Ishikawa (cell line): ENCODE results near the gene PSMD11.

Source experiments
- CEBPB ChIP-seq: IDR thresholded peaks from 2 replicates; pipeline ENCODE4 v1.6.1; 2012
- EGR1 ChIP-seq: IDR thresholded peaks from 2 replicates; pipeline ENCODE4 v1.6.1; 2012
- EP300 ChIP-seq: IDR thresholded peaks from 2 replicates; pipeline ENCODE4 v1.6.1; 2012; ENCODE audit warnings: borderline replicate concordance
- RAD21 ChIP-seq: IDR thresholded peaks from 2 replicates; pipeline ENCODE4 v1.6.1; 2012; ENCODE audit warnings: low read depth
- ZBTB7A ChIP-seq: IDR thresholded peaks from 2 replicates; pipeline ENCODE4 v1.6.1; 2012; ENCODE audit warnings: low read depth
- TF ChIP-seq, protein P1 (sequence below): IDR thresholded peaks from 2 replicates; pipeline ENCODE4 v1.6.1; 2012
- TF ChIP-seq, protein P2 (sequence below): IDR thresholded peaks from 2 replicates; pipeline ENCODE4 v1.6.1; 2012; ENCODE audit warnings: low read depth, mild to moderate bottlenecking

DNA sequence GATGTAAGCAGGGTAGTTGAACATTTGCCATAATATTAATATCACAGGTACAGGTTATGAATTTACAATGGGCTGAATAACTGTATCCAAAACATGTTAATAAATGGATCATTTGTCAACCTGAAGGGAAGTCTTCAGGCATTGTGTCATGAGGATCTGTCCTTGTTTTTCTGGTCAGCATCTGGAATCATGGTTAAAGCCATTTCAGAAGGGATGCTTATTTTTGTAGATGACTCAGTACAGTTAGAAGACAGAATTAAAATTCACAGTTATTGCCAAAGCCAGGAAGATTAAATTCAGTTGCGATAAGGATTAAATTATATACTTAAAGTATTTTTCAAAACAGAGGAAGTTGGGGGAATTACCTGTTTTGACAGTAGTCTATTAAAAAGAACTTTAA lies 8.0 kb downstream of the PSMD11 start:
- TF ChIP-seq RAD21, result no peak
- TF ChIP-seq EGR1, result no peak
- TF ChIP-seq CEBPB, result no peak
- TF ChIP-seq ZBTB7A, result no peak
- no peak for TF ChIP-seq EP300
- TF ChIP-seq, protein P1, sequence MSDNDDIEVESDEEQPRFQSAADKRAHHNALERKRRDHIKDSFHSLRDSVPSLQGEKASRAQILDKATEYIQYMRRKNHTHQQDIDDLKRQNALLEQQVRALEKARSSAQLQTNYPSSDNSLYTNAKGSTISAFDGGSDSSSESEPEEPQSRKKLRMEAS, result no peak
- TF ChIP-seq, protein P2, sequence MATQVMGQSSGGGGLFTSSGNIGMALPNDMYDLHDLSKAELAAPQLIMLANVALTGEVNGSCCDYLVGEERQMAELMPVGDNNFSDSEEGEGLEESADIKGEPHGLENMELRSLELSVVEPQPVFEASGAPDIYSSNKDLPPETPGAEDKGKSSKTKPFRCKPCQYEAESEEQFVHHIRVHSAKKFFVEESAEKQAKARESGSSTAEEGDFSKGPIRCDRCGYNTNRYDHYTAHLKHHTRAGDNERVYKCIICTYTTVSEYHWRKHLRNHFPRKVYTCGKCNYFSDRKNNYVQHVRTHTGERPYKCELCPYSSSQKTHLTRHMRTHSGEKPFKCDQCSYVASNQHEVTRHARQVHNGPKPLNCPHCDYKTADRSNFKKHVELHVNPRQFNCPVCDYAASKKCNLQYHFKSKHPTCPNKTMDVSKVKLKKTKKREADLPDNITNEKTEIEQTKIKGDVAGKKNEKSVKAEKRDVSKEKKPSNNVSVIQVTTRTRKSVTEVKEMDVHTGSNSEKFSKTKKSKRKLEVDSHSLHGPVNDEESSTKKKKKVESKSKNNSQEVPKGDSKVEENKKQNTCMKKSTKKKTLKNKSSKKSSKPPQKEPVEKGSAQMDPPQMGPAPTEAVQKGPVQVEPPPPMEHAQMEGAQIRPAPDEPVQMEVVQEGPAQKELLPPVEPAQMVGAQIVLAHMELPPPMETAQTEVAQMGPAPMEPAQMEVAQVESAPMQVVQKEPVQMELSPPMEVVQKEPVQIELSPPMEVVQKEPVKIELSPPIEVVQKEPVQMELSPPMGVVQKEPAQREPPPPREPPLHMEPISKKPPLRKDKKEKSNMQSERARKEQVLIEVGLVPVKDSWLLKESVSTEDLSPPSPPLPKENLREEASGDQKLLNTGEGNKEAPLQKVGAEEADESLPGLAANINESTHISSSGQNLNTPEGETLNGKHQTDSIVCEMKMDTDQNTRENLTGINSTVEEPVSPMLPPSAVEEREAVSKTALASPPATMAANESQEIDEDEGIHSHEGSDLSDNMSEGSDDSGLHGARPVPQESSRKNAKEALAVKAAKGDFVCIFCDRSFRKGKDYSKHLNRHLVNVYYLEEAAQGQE, result no peak
